T-helper 2 cell treated with Interferon-gamma antibody and Interleukin-4, amounts not matched to agents 100 ng/mL and 5 ng/mL, for 36 hours (primary cell): Measurements from ENCODE around the gene GPR35. TPM values are rescaled to one million over a fixed set of nuclear protein-coding genes. Genes with fewer than 3 reads are reported as not detected.

Source experiments
- intact Hi-C: fragments of 100-400 bp; cut with micrococcal nuclease; formaldehyde crosslinking; loops from one replicate; pipeline ENCODE4 v1.15.1; 2023
- total RNA-seq: library from RNA; stranded (reverse); gene quantifications from 2 replicates; pipeline ENCODE4 v1.2.3, GENCODE V29; 2022

GPR35 gene, protein sequence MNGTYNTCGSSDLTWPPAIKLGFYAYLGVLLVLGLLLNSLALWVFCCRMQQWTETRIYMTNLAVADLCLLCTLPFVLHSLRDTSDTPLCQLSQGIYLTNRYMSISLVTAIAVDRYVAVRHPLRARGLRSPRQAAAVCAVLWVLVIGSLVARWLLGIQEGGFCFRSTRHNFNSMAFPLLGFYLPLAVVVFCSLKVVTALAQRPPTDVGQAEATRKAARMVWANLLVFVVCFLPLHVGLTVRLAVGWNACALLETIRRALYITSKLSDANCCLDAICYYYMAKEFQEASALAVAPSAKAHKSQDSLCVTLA
- 14.9 and 16.3 TPM in 2 replicates for total RNA-seq

GRCh38 chr2:240624950-240625621 is at the start of gene GPR35:
GPR35 (plus strand) TSS chr2:240625480; CDS start chr2:240629953, 4,473 bp downstream.
- intact Hi-C loops = loop anchor here (1.0 kb wide), 1 partner anchor 39 kb away; the partner anchor contains the start of gene CAPN10

GRCh38 chr2:240576036-240576435 is 49.2 kb upstream of the GPR35 start:
- intact Hi-C loops = no loop called here

DNA sequence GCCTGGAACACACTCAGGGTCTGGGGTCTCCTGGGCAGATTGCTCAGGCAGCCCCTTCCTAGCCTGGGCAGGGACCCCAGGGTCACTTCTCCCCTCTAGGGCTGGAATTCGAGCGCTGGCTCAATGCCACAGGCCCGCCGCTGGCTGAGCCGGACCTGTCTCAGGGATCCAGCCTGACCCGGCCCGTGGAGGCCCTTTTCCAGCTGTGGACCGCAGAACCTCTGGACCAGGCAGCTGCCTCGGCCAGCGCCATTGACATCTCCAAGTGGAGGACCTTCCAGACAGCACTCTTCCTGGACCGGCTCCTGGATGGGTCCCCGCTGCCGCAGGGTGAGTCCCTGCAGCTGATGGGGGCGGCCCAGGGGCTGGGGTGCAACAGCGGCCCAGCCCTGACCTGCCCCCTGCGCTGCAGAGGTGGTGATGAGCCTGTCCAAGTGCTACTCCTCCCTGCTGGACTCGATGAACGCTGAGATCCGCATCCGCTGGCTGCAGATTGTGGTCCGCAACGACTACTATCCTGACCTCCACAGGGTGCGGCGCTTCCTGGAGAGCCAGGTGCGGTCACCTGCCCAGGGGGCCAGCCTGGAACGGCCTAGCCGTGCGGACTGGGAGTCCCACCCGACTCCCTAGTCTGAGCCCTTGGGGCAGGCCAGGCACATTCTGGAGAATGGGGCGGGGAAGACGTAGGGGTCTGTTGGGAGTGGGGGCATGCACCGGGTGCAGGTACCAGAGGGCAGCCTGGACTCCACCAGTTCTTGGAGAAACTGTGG is 48.7 kb upstream of the GPR35 start:
- intact Hi-C loops = no loop called here

DNA sequence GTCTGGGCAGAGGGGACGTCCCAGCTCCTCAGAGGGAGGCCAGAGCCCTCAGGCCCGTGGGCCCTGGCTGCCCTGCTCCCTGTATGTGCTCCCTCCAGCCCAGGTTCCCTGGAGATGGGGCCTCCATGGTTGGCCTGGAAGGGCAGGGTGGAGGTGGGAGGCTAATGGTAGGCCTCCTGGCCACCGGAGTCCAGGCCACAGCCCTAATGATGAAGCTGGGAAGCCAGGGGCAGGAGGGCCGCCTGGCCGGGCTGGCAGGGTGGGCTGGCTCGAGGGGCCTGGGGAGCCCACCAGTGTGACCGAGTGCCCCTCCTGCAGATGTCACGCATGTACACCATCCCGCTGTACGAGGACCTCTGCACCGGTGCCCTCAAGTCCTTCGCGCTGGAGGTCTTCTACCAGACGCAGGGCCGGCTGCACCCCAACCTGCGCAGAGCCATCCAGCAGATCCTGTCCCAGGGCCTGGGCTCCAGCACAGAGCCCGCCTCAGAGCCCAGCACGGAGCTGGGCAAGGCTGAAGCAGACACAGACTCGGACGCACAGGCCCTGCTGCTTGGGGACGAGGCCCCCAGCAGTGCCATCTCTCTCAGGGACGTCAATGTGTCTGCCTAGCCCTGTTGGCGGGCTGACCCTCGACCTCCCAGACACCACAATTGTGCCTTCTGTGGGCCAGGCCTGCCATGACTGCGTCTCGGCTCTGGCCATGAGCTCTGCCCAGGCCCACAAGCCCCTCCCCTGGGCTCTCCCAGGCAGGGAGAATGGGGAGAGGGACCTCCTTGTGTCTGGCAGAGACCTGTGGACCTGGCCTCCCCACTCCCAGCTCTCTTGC is 47.8 kb upstream of the GPR35 start:
- intact Hi-C loops = no loop called here

- intact Hi-C loops = no loop called here
Measured at GRCh38 chr2:240578110-240578450, 47.2 kb upstream of the GPR35 start.

GRCh38 chr2:240578488-240578887 is 46.8 kb upstream of the GPR35 start:
- intact Hi-C loops = no loop called here

- intact Hi-C loops = no loop called here
Measured at GRCh38 chr2:240579071-240579762, 46.1 kb upstream of the GPR35 start.

GRCh38 chr2:240579771-240580614 is 45.3 kb upstream of the GPR35 start:
- intact Hi-C loops = no loop called here

GRCh38 chr2:240581811-240582210 is 43.5 kb upstream of the GPR35 start:
- intact Hi-C loops = no loop called here

DNA sequence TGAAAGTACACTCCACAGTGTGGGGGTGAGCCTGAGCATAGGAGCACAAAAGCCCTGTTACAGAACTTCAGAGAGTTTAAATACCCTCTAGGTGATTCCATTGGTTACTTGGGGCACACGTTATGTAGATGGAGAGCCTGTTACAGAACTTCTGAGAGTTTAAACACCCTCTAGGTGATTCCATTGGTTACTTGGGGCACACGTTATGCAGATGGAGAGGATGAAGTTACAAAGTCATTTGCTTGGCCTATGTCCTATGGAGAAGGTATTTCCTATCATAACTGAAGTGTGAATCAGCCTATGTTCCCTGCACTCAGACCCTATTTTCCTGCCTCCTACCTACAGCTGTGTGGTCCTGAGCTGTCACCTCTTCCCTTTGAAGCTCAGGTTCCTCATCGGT is 42.5 kb upstream of the GPR35 start:
- intact Hi-C loops = no loop called here

- intact Hi-C loops = no loop called here
Measured at GRCh38 chr2:240583774-240584173, 41.5 kb upstream of the GPR35 start.

DNA sequence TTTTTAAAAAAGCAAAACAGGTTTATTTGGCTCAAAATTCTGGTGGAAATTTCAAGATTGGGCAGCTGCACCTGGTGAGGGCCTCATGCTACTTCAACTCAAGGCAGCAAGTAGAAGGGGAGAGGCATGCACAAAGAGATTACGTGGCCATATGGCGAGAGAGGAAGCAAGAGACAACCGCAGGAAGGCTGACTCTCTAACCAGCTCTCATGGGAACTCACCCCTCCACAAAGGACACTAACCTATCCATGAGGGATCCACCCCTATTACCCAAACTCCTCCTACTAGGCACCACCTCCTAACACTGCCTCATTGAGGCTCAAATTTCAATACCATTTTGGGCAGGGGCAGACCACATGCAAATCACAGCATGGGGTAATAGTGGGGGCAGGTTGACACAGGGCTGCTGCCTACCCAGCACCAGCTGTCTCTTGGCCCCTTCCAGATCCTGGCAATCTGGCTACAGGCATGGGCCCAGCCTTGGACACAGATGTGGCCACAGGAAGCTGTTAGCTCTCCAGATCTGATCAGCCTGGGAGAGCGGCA is 40.7 kb upstream of the GPR35 start:
- intact Hi-C loops = loop anchor here (5.0 kb wide), 1 partner anchor 72 kb away; no protein-coding TSS in a partner anchor

DNA sequence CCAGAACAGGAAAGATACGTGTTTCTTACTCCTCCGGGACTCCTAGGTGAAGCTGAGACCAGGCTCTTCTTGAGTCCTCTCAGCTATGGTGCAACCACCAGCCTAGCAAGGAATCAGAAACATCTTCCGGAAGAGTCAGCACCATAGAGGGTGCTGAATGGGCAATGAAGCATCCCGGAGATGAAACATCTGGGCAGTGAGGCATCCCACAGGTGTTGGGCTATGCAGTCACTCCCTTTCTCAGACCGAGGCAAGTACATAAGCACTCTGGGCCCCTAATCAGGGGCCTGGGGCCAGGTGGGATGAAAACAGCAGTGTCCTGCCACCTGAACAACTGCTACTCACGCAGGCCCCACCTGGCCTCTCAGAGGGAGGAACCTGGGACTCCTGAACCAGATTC is 40.2 kb upstream of the GPR35 start:
- intact Hi-C loops = loop anchor here (5.0 kb wide), 1 partner anchor 73 kb away; no protein-coding TSS in a partner anchor

GRCh38 chr2:240585681-240586197 is 39.5 kb upstream of the GPR35 start:
- intact Hi-C loops = loop anchor here (1.0 to 5.0 kb wide), 6 partner anchors 19 to 247 kb away; partner anchors contain the start of gene GPR35

GRCh38 chr2:240586198-240586918 is 38.9 kb upstream of the GPR35 start, which contains the start of gene CAPN10:
CAPN10 (plus strand) TSS chr2:240586734; CDS start chr2:240586912, 178 bp downstream.
- intact Hi-C loops = loop anchor here (1.0 to 5.0 kb wide), 6 partner anchors 20 to 246 kb away; partner anchors contain the start of gene GPR35

- intact Hi-C loops = loop anchor here (1.0 to 5.0 kb wide), 6 partner anchors 21 to 245 kb away; partner anchors contain the start of gene GPR35
Measured at GRCh38 chr2:240586919-240587800, 38.1 kb upstream of the GPR35 start.
